Activated naive CD4-positive, alpha-beta T cell treated with anti-CD3 and anti-CD28 coated beads, Interleukin-2, amount 50 U/mL, for 16 hours (primary cell): ENCODE measurements around the gene SERINC5.

Experiments used
- DNase-seq: peaks from one replicate; pipeline ENCODE4 v3.0.0-alpha.2; 2020

Gene SERINC5

GRCh38 chr5:80251636-80252035 lies 4.2 kb downstream of the SERINC5 start:
- DNase-seq = no peak

GRCh38 chr5:80250801-80251200 lies 5.0 kb downstream of the SERINC5 start:
- no peak for DNase-seq

- no peak for DNase-seq
Observed at GRCh38 chr5:80249901-80250300, 5.9 kb downstream of the SERINC5 start.

- DNase-seq = no peak
Observed at GRCh38 chr5:80248378-80248777, 7.5 kb downstream of the SERINC5 start.

- DNase-seq = peak; percentile 35
Observed at GRCh38 chr5:80246995-80247729, 8.7 kb downstream of the SERINC5 start.

GRCh38 chr5:80246001-80246758 lies 9.7 kb downstream of the SERINC5 start:
- no peak for DNase-seq

GRCh38 chr5:80243567-80243966 lies 12.3 kb downstream of the SERINC5 start:
- DNase-seq = no peak

GRCh38 chr5:80242849-80243248 lies 13.0 kb downstream of the SERINC5 start:
- no peak for DNase-seq

- no peak for DNase-seq
Observed at GRCh38 chr5:80240368-80240986, 15.4 kb downstream of the SERINC5 start.

GRCh38 chr5:80239680-80240367 lies 16.0 kb downstream of the SERINC5 start:
- DNase-seq = no peak

GRCh38 chr5:80238778-80239679 lies 16.8 kb downstream of the SERINC5 start:
- no peak for DNase-seq

- DNase-seq = no peak
Observed at GRCh38 chr5:80238097-80238496, 17.8 kb downstream of the SERINC5 start.

GRCh38 chr5:80237243-80237642 lies 18.6 kb downstream of the SERINC5 start:
- no peak for DNase-seq

- DNase-seq = no peak
Observed at GRCh38 chr5:80234116-80234948, 21.5 kb downstream of the SERINC5 start.

- DNase-seq = no peak
Observed at GRCh38 chr5:80231693-80232092, 24.2 kb downstream of the SERINC5 start.

- no peak for DNase-seq
Observed at GRCh38 chr5:80231243-80231642, 24.6 kb downstream of the SERINC5 start.

- DNase-seq = no peak
Observed at GRCh38 chr5:80230269-80230992, 25.4 kb downstream of the SERINC5 start.

- DNase-seq = no peak
Observed at GRCh38 chr5:80229902-80230255, 26.0 kb downstream of the SERINC5 start.

- no peak for DNase-seq
Observed at GRCh38 chr5:80227979-80228596, 27.8 kb downstream of the SERINC5 start.

GRCh38 chr5:80225934-80226326 lies 29.9 kb downstream of the SERINC5 start:
- no peak for DNase-seq
